ENCODE data around the gene KIF23.

DNA sequence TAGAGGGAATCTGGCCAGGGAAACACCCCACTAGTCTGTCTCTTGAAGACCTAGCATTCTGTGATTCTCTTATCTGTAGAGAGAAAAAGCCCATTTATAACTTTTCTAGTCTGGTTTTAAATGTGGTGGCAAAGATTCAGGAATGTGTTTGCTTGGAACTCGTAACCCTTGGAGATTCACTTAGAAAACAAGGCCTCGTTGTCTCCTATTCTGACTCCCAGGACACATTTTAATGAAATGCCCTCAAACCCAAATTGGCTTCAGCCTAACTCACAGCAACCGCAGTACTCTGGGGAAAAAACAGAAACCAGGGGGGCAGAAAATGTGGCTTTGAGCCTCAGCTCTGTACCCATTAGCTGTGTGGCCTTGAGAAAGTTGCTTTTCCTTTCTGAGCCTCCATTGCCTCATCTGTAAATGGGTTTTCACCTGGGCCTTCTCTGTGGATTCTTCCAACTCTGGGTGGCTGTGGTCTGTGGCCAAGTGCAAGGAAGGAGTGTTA lies 75.0 kb downstream of the KIF23 start:
- TF ChIP-seq, protein P1, sequence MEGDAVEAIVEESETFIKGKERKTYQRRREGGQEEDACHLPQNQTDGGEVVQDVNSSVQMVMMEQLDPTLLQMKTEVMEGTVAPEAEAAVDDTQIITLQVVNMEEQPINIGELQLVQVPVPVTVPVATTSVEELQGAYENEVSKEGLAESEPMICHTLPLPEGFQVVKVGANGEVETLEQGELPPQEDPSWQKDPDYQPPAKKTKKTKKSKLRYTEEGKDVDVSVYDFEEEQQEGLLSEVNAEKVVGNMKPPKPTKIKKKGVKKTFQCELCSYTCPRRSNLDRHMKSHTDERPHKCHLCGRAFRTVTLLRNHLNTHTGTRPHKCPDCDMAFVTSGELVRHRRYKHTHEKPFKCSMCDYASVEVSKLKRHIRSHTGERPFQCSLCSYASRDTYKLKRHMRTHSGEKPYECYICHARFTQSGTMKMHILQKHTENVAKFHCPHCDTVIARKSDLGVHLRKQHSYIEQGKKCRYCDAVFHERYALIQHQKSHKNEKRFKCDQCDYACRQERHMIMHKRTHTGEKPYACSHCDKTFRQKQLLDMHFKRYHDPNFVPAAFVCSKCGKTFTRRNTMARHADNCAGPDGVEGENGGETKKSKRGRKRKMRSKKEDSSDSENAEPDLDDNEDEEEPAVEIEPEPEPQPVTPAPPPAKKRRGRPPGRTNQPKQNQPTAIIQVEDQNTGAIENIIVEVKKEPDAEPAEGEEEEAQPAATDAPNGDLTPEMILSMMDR (IDR thresholded peaks at IDR 0.05): no peak
- TF ChIP-seq POLR2A (IDR thresholded peaks at IDR 0.05) (no peak), POLR2AphosphoS5 (IDR thresholded peaks at IDR 0.05) (no peak)
